Measurements from ENCODE around the gene LRRC46.

Gene LRRC46

DNA sequence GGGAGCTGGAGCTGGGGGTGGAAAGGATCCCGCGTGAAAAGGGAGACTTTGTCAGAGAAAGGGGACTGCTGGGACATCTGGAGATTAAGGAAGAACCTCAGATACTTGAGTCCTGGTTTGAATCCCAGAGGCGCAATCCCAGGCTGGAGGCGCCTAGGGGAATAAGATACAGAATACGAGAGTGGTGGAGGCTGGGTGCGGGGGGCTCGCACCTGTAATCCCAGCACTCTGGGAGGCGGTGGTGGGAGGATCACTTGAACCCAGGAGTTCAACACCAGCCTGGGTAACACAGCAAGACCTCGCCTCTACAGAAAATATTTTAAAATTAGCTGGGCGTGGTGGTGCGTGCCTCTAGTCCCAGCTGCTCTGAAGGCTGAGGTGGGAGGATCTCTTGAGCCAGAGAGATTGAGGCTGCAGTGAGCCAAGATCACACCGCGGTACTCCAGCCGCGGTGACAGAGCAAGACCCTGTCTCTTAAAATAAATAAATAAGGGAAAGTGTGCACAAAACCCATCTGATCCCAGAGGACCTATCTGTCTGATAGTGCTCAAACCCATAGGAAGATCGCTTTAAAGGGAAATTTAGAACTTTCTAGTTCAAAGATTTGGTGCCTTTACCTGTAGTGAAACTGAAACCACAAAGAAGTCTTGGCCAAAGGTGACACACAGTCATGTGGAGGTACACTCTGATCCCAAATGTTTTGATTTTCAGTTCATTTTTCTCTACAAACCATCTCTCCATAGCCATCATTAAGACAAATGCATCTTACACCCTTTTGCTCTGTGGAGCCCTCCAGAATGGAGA lies 10.2 kb downstream of the LRRC46 start:
- DNase-seq (ENCODE audit: low spot score), result no peak
- TF ChIP-seq, protein P1, sequence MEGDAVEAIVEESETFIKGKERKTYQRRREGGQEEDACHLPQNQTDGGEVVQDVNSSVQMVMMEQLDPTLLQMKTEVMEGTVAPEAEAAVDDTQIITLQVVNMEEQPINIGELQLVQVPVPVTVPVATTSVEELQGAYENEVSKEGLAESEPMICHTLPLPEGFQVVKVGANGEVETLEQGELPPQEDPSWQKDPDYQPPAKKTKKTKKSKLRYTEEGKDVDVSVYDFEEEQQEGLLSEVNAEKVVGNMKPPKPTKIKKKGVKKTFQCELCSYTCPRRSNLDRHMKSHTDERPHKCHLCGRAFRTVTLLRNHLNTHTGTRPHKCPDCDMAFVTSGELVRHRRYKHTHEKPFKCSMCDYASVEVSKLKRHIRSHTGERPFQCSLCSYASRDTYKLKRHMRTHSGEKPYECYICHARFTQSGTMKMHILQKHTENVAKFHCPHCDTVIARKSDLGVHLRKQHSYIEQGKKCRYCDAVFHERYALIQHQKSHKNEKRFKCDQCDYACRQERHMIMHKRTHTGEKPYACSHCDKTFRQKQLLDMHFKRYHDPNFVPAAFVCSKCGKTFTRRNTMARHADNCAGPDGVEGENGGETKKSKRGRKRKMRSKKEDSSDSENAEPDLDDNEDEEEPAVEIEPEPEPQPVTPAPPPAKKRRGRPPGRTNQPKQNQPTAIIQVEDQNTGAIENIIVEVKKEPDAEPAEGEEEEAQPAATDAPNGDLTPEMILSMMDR (IDR thresholded peaks at IDR 0.05; ENCODE audit: extremely low read depth, missing control alignments), result no peak

GRCh38 chr17:47843391-47843730 lies 11.9 kb downstream of the LRRC46 start:
- TF ChIP-seq, protein P1 (IDR thresholded peaks at IDR 0.05; ENCODE audit: extremely low read depth, missing control alignments), result no peak
- DNase-seq (ENCODE audit: low spot score), result no peak

DNA sequence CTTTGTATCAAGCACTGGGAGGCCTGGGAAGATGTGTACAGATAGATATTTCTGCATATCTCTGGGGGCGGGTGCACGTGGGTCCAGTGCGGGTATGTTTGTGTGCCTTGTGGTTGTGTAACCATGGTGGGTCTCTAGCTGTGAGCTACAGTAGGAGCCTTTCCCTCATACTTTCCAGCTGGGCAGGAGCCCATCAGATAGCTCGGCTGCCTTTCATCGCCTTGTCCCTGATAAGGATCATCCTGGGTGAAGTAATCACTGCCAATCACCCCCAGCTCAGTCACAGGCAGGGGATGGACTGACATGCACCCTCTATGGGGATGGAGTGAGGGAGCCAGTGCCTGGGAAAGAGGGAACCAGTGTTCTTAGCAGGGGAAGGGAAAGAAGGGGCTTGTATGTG lies 12.8 kb downstream of the LRRC46 start:
- no peak for DNase-seq (ENCODE audit: low spot score)
- TF ChIP-seq, protein P1 (IDR thresholded peaks at IDR 0.05; ENCODE audit: extremely low read depth, missing control alignments), result no peak

- TF ChIP-seq, protein P1 (IDR thresholded peaks at IDR 0.05; ENCODE audit: extremely low read depth, missing control alignments), result no peak
- DNase-seq (ENCODE audit: low spot score), result no peak
Observed at GRCh38 chr17:47844814-47845715, 13.6 kb downstream of the LRRC46 start.

- DNase-seq (ENCODE audit: low spot score), result no peak
- TF ChIP-seq, protein P1 (IDR thresholded peaks at IDR 0.05; ENCODE audit: extremely low read depth, missing control alignments), result no peak
Observed at GRCh38 chr17:47845716-47846075, 14.2 kb downstream of the LRRC46 start.

DNA sequence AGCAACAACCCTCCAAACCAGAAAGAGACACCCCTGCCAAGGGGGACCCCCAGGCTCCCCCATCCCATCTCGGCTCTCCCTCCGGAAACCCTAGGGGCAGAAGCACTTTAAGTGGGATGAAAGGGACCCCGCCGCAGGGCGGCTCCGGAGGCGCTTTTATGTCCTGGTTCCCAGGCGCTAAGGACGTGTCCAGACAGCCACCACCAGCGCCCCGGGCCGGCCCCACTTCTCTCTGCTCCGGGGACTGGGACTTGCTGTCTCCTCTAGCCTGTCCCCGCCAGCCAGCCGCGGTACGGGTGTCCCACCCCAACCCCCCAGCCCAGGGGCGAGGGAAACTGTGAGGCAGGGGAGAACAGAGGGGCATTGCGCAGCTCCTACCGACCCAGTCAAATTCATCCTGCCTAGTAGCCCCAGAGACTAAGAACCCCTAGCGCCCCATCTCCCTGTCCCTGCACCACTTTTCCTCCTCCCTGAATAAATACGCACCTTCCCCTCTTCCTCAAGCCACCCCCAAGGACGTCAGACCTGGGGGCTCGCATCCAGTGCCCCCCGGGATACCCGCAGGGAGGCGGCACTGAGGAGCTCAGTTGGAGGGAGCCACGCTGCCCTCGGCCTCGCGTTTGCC lies 15.4 kb downstream of the LRRC46 start:
- no peak for DNase-seq (ENCODE audit: low spot score)
- TF ChIP-seq, protein P1 (IDR thresholded peaks at IDR 0.05; ENCODE audit: extremely low read depth, missing control alignments), result no peak

Data from GM20000 (cell line).